HEK293 (cell line): ENCODE data around the gene CPNE1.

Source experiments
- ATF2 ChIP-seq: fragments of 450-650 bp; formaldehyde crosslinking; IDR thresholded peaks from 2 replicates; pipeline ENCODE4 v1.5.1; 2016; ENCODE audit warnings: missing biosample characterization, missing genetic modification characterization, low read depth
- CTCF ChIP-seq: fragments of 450-650 bp; formaldehyde crosslinking; IDR thresholded peaks from 2 replicates; pipeline ENCODE4 v1.5.1; 2016; ENCODE audit warnings: missing biosample characterization, missing genetic modification characterization
- PBX3 ChIP-seq: sonication (generic); formaldehyde crosslinking; IDR thresholded peaks from 2 replicates; pipeline ENCODE4 v1.8.1; 2022; ENCODE audit warnings: mild to moderate bottlenecking, moderate library complexity, missing genetic modification reagents
- PRDM10 ChIP-seq: fragments of 450-650 bp; formaldehyde crosslinking; IDR thresholded peaks from 2 replicates; pipeline ENCODE4 v1.5.1; 2016; ENCODE audit warnings: missing biosample characterization, missing genetic modification characterization
- ZNF24 ChIP-seq: fragments of 450-650 bp; formaldehyde crosslinking; IDR thresholded peaks from 2 replicates; pipeline ENCODE4 v1.5.1; 2016; ENCODE audit warnings: missing biosample characterization, missing genetic modification characterization
- ZNF785 ChIP-seq: fragments of 450-650 bp; formaldehyde crosslinking; IDR thresholded peaks from 2 replicates; pipeline ENCODE4 v1.5.1; 2016; ENCODE audit warnings: missing biosample characterization, missing genetic modification characterization
- ZNF837 ChIP-seq: fragments of 450-650 bp; formaldehyde crosslinking; IDR thresholded peaks from 2 replicates; pipeline ENCODE4 v1.5.1; 2016; ENCODE audit warnings: missing biosample characterization, missing genetic modification characterization
- ZNF843 ChIP-seq: fragments of 450-650 bp; formaldehyde crosslinking; IDR thresholded peaks from 2 replicates; pipeline ENCODE4 v1.5.1; 2016; ENCODE audit warnings: missing biosample characterization, missing genetic modification characterization

GRCh38 chr20:35661053-35661452, 3.6 kb downstream of the CPNE1 start:
- TF ChIP-seq CTCF (tag by site-specific recombination) (no peak), ZNF843 (tag by site-specific recombination) (no peak), PBX3 (no peak), ZNF785 (tag by site-specific recombination) (no peak), ZNF837 (tag by site-specific recombination) (no peak), ATF2 (tag by site-specific recombination) (no peak), PRDM10 (no peak), ZNF24 (no peak)
